T follicular helper cell (primary cell): ENCODE measurements around the gene DCLK2.

ENCODE experiments used
- DNase-seq: peaks from one replicate; pipeline ENCODE4 v3.0.0-alpha.2; 2020; ENCODE audit warnings: low read depth

DCLK2 gene

GRCh38 chr4:150117629-150118028 is 39.4 kb downstream of the DCLK2 start:
- no peak for DNase-seq

- DNase-seq = no peak
Observed at GRCh38 chr4:150119492-150119891, 41.2 kb downstream of the DCLK2 start.

GRCh38 chr4:150123087-150123486 is 44.8 kb downstream of the DCLK2 start:
- DNase-seq = no peak

GRCh38 chr4:150123796-150124677 is 45.8 kb downstream of the DCLK2 start:
- DNase-seq = no peak

GRCh38 chr4:150126201-150126863 is 48.1 kb downstream of the DCLK2 start:
- no peak for DNase-seq

- no peak for DNase-seq
Observed at GRCh38 chr4:150126864-150127203, 48.6 kb downstream of the DCLK2 start.

GRCh38 chr4:150127757-150128156 is 49.5 kb downstream of the DCLK2 start:
- no peak for DNase-seq

- no peak for DNase-seq
Observed at GRCh38 chr4:150130933-150131332, 52.7 kb downstream of the DCLK2 start.

GRCh38 chr4:150131581-150132228 is 53.5 kb downstream of the DCLK2 start:
- DNase-seq = no peak

- DNase-seq = no peak
Observed at GRCh38 chr4:150133605-150134004, 55.4 kb downstream of the DCLK2 start.

GRCh38 chr4:150135134-150135772 is 57.0 kb downstream of the DCLK2 start:
- no peak for DNase-seq

GRCh38 chr4:150136036-150136435 is 57.8 kb downstream of the DCLK2 start:
- DNase-seq = no peak

- DNase-seq = no peak
Observed at GRCh38 chr4:150136481-150136880, 58.2 kb downstream of the DCLK2 start.

- no peak for DNase-seq
Observed at GRCh38 chr4:150139297-150139865, 61.1 kb downstream of the DCLK2 start.

- no peak for DNase-seq
Observed at GRCh38 chr4:150140774-150141400, 62.6 kb downstream of the DCLK2 start.

- no peak for DNase-seq
Observed at GRCh38 chr4:150141756-150142155, 63.5 kb downstream of the DCLK2 start.

- no peak for DNase-seq
Observed at GRCh38 chr4:150142831-150143230, 64.6 kb downstream of the DCLK2 start.

- no peak for DNase-seq
Observed at GRCh38 chr4:150145090-150145945, 67.1 kb downstream of the DCLK2 start.

GRCh38 chr4:150145946-150146340 is 67.7 kb downstream of the DCLK2 start:
- DNase-seq = no peak

GRCh38 chr4:150149381-150149780 is 71.1 kb downstream of the DCLK2 start:
- no peak for DNase-seq

- no peak for DNase-seq
Observed at GRCh38 chr4:150150629-150151062, 72.4 kb downstream of the DCLK2 start.
